SK-N-SH (cell line): ENCODE measurements around the gene LTB4R. TPM values are rescaled to one million over a fixed set of nuclear protein-coding genes. Genes with fewer than 3 reads are reported as not detected.

ENCODE experiments used
- CTCF ChIA-PET: fragments of 300-600, 350-600 bp; formaldehyde crosslinking; extraction: SDS; loops from one replicate; lab custom pipeline; 2021; lab: Yijun Ruan, JAX
- POLR2A ChIA-PET: fragments of 350-600 bp; sonication (Branson Sonifier 250); formaldehyde crosslinking; extraction: SDS; loops from one replicate; lab custom pipeline; 2020; ENCODE audit warnings: antibody characterized with exemption, inconsistent platforms; lab: Yijun Ruan, JAX
- DNase-seq: peaks from one replicate; pipeline ENCODE4 v3.0.0; 2012
- H2AFZ ChIP-seq: fragments of 200-600 bp; sonication (generic); 2 replicates; pipeline ENCODE4 v1.8.1; 2016; ENCODE audit warnings: antibody characterized with exemption, mild to moderate bottlenecking, low read depth
- H3F3A ChIP-seq: fragments of 200-600 bp; sonication (generic); replicated peaks from 2 replicates; pipeline ENCODE3; 2016; ENCODE audit warnings: antibody characterized with exemption, mild to moderate bottlenecking; ENCODE audit not compliant: insufficient read depth
- H3K27ac ChIP-seq, 2 experiments: fragments of 200-500 bp in 1 of 2; fragments of 200-600 bp in 1 of 2; sonication (Bioruptor generic) in 1 of 2; sonication (generic), shearing (Covaris generic) in 1 of 2; 2 replicates each; pipeline versions ENCODE4 v1.5.1 to v1.6.1; 2014 to 2016; ENCODE audit warnings: low read depth in 2 of 2, inconsistent platforms in 1 of 2, low read length in 1 of 2, mild to moderate bottlenecking in 1 of 2, mixed read lengths in 1 of 2
- H3K27me3 ChIP-seq: fragments of 200-600 bp; sonication (generic), shearing (Covaris generic); 2 replicates; pipeline ENCODE4 v1.6.1; 2016; ENCODE audit warnings: mixed run types; ENCODE audit not compliant: insufficient read depth
- H3K36me3 ChIP-seq, 2 experiments: fragments of 200-500 bp in 1 of 2; fragments of 200-600 bp in 1 of 2; sonication (Bioruptor generic) in 1 of 2; sonication (generic) in 1 of 2; replicated peaks in 1 of 2; 2 replicates each; pipeline versions ENCODE3 to v1.5.1; 2014 to 2016; ENCODE audit warnings: low read length in 1 of 2, mild to moderate bottlenecking in 1 of 2; ENCODE audit not compliant: insufficient read depth in 2 of 2, control insufficient read depth in 1 of 2
- H3K4me1 ChIP-seq, 2 experiments: fragments of 200-500 bp in 1 of 2; fragments of 200-600 bp in 1 of 2; sonication (Bioruptor generic) in 1 of 2; sonication (generic), shearing (Covaris generic) in 1 of 2; 2 replicates each; pipeline versions ENCODE4 v1.5.1 to v1.6.1; 2014 to 2016; ENCODE audit warnings: low read depth in 1 of 2, low read length in 1 of 2, mixed run types in 1 of 2; ENCODE audit not compliant: insufficient read depth in 2 of 2, control insufficient read depth in 1 of 2
- H3K4me2 ChIP-seq: fragments of 200-600 bp; sonication (generic), shearing (Covaris generic); 2 replicates; pipeline ENCODE4 v1.6.1; 2017; ENCODE audit warnings: mixed run types
- H3K4me3 ChIP-seq, 2 experiments: fragments of 200-500 bp in 1 of 2; fragments of 200-600 bp in 1 of 2; sonication (Bioruptor generic) in 1 of 2; sonication (generic), shearing (Covaris generic) in 1 of 2; 2 replicates each; pipeline versions ENCODE4 v1.5.1 to v1.8.1; 2014 to 2016; ENCODE audit warnings: low read depth in 2 of 2, inconsistent platforms in 1 of 2, low read length in 1 of 2, mild to moderate bottlenecking in 1 of 2, mixed read lengths in 1 of 2, moderate library complexity in 1 of 2
- H3K79me2 ChIP-seq: fragments of 200-600 bp; sonication (generic); 2 replicates; pipeline ENCODE4 v1.8.1; 2017; ENCODE audit warnings: mild to moderate bottlenecking; ENCODE audit not compliant: insufficient read depth
- H3K9ac ChIP-seq: fragments of 200-600 bp; sonication (generic); 2 replicates; pipeline ENCODE4 v1.6.1; 2017; ENCODE audit warnings: mixed run types
- H3K9me2 ChIP-seq: fragments of 200-600 bp; sonication (generic); 2 replicates; pipeline ENCODE4 v1.6.1; 2017; ENCODE audit warnings: mixed run types
- H3K9me3 ChIP-seq: fragments of 200-600 bp; sonication (generic); 2 replicates; pipeline ENCODE4 v1.6.1; 2017; ENCODE audit warnings: mixed run types, mild to moderate bottlenecking, moderate library complexity
- H4K20me1 ChIP-seq: fragments of 200-600 bp; sonication (generic); 2 replicates; pipeline ENCODE4 v1.6.1; 2017; ENCODE audit warnings: mild to moderate bottlenecking, mixed run types; ENCODE audit not compliant: insufficient read depth
- CHD2 ChIP-seq: fragments of 150-350 bp; IDR thresholded peaks from 2 replicates; pipeline ENCODE4 v1.6.1; 2018; ENCODE audit warnings: low read length; ENCODE audit not compliant: partially characterized antibody
- ELF1 ChIP-seq: IDR thresholded peaks from 2 replicates; pipeline ENCODE4 v1.4.0; 2012
- EZH2phosphoT487 ChIP-seq: fragments of 200-600 bp; sonication (generic); IDR thresholded peaks from 2 replicates; pipeline ENCODE4 v1.6.1; 2017; ENCODE audit warnings: low read depth, mixed run types, mild to moderate bottlenecking, antibody characterized with exemption, moderate library complexity, borderline replicate concordance
- FOSL2 ChIP-seq: IDR thresholded peaks from 2 replicates; pipeline ENCODE4 v1.4.0; 2012; ENCODE audit warnings: low read depth, mild to moderate bottlenecking, moderate library complexity, borderline replicate concordance
- FOXM1 ChIP-seq: IDR thresholded peaks from 2 replicates; pipeline ENCODE4 v1.4.0; 2012; ENCODE audit warnings: low read depth, mild to moderate bottlenecking
- GABPA ChIP-seq: IDR thresholded peaks from 2 replicates; pipeline ENCODE4 v1.4.0; 2012; ENCODE audit warnings: low read depth, mild to moderate bottlenecking
- GATA2 ChIP-seq: sonication (generic); formaldehyde crosslinking; IDR thresholded peaks from 2 replicates; pipeline ENCODE4 v1.5.0; 2020; ENCODE audit warnings: mild to moderate bottlenecking, missing genetic modification reagents
- MXI1 ChIP-seq: IDR thresholded peaks from 2 replicates; pipeline ENCODE4 v1.6.1; 2012; ENCODE audit warnings: mild to moderate bottlenecking, low read depth, low read length, improper control_type of control experiment
- NFIC ChIP-seq: IDR thresholded peaks from 2 replicates; pipeline ENCODE4 v1.4.0; 2012; ENCODE audit warnings: borderline replicate concordance
- NRF1 ChIP-seq: IDR thresholded peaks from 2 replicates; pipeline ENCODE4 v1.6.1; 2012; ENCODE audit warnings: low read depth, mild to moderate bottlenecking, low read length
- RFX5 ChIP-seq: IDR thresholded peaks from 2 replicates; pipeline ENCODE4 v1.6.1; 2012; ENCODE audit warnings: mild to moderate bottlenecking, improper control_type of control experiment, low read length
- TEAD4 ChIP-seq: IDR thresholded peaks from 2 replicates; pipeline ENCODE4 v1.4.0; 2012; ENCODE audit warnings: mild to moderate bottlenecking, borderline replicate concordance; ENCODE audit not compliant: insufficient read depth
- WGBS: methylation state at CpG from one replicate; pipeline ENCODE4 v1.1.6; 2017; ENCODE audit warnings: low lambda C conversion rate; 5-methylcytosine and 5-hydroxymethylcytosine counted together
- polyA plus RNA-seq, 3 experiments: library from polyadenylated mRNA; depleted of rRNA; stranded (reverse); fragments of >200 nt; gene quantifications; 2 replicates each; pipeline ENCODE4 v1.2.3, GENCODE V29; 2012
- TF ChIP-seq, protein P1 (sequence below): IDR thresholded peaks from 2 replicates; pipeline ENCODE4 v1.4.0; 2012; ENCODE audit warnings: low read depth, borderline replicate concordance
- TF ChIP-seq, protein P2 (sequence below): fragments of 200-600 bp; sonication (generic); IDR thresholded peaks from 2 replicates; pipeline ENCODE4 v1.6.1; 2017; ENCODE audit warnings: antibody characterized with exemption, mild to moderate bottlenecking, moderate library complexity
- TF ChIP-seq, protein P3 (sequence below): IDR thresholded peaks from 2 replicates; pipeline ENCODE4 v1.4.0; 2012; ENCODE audit warnings: low read depth
- TF ChIP-seq, protein P4 (sequence below): IDR thresholded peaks from 2 replicates; pipeline ENCODE4 v1.6.1; 2012; ENCODE audit warnings: mild to moderate bottlenecking, low read depth, low read length, moderate library complexity
- TF ChIP-seq, protein P5 (sequence below): IDR thresholded peaks from 2 replicates; pipeline ENCODE4; 2012

The LTB4R gene
- polyA plus RNA-seq, 1 of the 3 experiments (the other 2 are of a cell fraction) = 11.9 TPM

DNA sequence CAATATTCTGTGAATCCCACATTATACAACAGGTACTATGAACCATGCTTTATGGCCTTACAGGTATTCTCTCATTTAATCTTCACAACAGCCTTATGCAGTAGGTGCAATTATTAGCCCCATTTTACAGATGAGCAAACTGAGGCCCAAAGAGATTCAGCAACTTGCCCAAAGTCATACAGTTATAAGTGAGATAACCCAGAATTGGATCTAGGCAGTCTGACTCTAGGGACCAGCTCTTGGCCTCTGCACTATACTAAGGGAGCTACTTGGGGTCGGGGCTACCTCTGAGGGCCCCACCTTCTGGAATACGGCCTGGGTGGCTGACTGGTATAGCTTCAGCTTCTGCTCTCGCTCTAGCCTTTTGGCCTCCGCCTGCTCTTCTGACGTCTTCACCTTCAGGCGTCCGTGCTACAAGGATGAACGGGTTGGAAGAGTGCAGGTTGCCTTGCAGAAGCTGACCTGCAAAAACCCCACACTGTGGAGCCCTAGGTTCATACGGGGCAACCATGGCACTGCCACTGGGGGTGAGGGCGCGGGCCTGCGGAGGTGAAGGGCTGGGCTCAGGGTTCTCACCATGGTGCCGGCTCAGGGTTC is 40.7 kb upstream of the LTB4R start:
- H3K9me2 ChIP-seq = no peaks in the 10 kb centered on the region
- no peaks in the 10 kb centered on the region for H4K20me1 ChIP-seq
- H2AFZ ChIP-seq = peak overlapping the region; percentile 96; the same call in 1 of the 2 replicates
- H3K36me3 ChIP-seq = peaks cover 0 to 28% of the 10 kb centered on the region in 2 experiments
- H3K9ac ChIP-seq = peak overlapping the region; percentile 97
- H3K4me3 ChIP-seq = peak overlapping the region; percentile 82 to 83
- no peaks in the 10 kb centered on the region for H3K27me3 ChIP-seq
- ChIA-PET CTCF (interaction anchor here (0.9 to 4.9 kb wide), 14 partner anchors 9 to 63 kb away, joined by 3 to 37 read pairs (median 4); partner anchors contain the start of genes CIDEB and TINF2), POLR2A (interaction anchor here (0.7 to 1.7 kb wide), 11 partner anchors 9 to 157 kb away, joined by 3 to 23 read pairs (median 5); partner anchors contain the start of genes DHRS1, MDP1, NOP9 and TINF2)
- no peaks in the 10 kb centered on the region for H3K9me3 ChIP-seq
- H3K4me1 ChIP-seq = peaks cover 6 to 10% of the 10 kb centered on the region in 2 experiments; a peak in 2 of 4 replicates
- H3K4me2 ChIP-seq = peak overlapping the region; percentile 88
- no peaks in the 10 kb centered on the region for H3F3A ChIP-seq
- WGBS = 20% methylated on average over 11 of the region's 13 CpGs
- no peak for DNase-seq
- TF ChIP-seq GATA2 (CRISPR knock-in tag) (no peak), NFIC (no peak), FOSL2 (no peak)
- TF ChIP-seq, protein P1, sequence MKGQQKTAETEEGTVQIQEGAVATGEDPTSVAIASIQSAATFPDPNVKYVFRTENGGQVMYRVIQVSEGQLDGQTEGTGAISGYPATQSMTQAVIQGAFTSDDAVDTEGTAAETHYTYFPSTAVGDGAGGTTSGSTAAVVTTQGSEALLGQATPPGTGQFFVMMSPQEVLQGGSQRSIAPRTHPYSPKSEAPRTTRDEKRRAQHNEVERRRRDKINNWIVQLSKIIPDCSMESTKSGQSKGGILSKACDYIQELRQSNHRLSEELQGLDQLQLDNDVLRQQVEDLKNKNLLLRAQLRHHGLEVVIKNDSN = no peak
- TF ChIP-seq, protein P2, sequence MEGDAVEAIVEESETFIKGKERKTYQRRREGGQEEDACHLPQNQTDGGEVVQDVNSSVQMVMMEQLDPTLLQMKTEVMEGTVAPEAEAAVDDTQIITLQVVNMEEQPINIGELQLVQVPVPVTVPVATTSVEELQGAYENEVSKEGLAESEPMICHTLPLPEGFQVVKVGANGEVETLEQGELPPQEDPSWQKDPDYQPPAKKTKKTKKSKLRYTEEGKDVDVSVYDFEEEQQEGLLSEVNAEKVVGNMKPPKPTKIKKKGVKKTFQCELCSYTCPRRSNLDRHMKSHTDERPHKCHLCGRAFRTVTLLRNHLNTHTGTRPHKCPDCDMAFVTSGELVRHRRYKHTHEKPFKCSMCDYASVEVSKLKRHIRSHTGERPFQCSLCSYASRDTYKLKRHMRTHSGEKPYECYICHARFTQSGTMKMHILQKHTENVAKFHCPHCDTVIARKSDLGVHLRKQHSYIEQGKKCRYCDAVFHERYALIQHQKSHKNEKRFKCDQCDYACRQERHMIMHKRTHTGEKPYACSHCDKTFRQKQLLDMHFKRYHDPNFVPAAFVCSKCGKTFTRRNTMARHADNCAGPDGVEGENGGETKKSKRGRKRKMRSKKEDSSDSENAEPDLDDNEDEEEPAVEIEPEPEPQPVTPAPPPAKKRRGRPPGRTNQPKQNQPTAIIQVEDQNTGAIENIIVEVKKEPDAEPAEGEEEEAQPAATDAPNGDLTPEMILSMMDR = no peak
- H3K79me2 ChIP-seq = no peaks in the 10 kb centered on the region; the same call in 1 of the 2 replicates
- H3K27ac ChIP-seq = peak overlapping the region; percentile 87 to 95

DNA sequence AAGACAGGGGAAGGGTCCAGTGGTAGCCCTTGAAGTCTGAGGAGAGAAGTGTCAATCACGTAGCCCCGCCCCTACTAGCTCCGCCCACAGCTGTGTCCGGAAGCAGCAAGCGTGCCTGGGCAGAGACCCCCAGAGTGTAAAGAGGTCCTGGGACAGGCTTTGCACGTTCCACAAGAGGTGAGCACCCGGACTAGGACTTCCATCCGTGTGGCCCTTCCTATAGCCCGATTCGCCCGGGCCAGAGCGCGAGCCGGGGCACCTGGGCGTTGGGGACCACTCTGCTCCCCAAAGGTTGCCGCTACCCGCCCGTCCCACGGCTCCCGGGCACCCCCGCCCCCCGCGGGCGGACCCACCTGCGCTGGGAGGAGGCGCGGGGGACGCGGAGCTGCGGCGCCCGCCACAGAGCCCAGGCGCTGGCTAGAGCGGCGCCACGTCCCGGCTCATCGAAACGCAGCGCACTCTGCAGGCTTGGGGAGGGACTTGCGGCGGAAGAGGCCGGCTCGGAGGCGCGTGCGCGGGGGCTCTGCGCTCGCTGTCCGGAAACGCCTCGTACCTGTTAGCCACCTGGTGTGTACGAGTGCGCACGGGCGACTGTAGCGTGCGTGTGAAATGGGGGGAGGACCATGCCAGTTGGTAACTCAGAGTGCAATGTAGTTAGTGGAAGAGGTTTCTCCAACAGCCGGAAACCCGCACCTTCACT is 40.0 kb upstream of the LTB4R start, which contains the start of gene RABGGTA:
RABGGTA (minus strand) TSS at position 464 of the 700 bp plus-strand sequence. CDS start 482 bp downstream, outside the sequence.
- H3K27me3 ChIP-seq = no peaks in the 10 kb centered on the region
- peak within 1 kb of the TSS; percentile 96 for H2AFZ ChIP-seq
- peak within 1 kb of the TSS; percentile 82 to 83 for H3K4me3 ChIP-seq
- ChIA-PET POLR2A (interaction anchor here (0.7 to 1.7 kb wide), 13 partner anchors 9 to 157 kb away, joined by 3 to 23 read pairs (median 4); partner anchors contain the start of genes CHMP4A, DHRS1, MDP1 and NOP9), CTCF (interaction anchor here (0.5 to 4.9 kb wide), 14 partner anchors 8 to 57 kb away, joined by 3 to 37 read pairs (median 4); partner anchors contain the start of genes CIDEB and TINF2)
- H3K9me3 ChIP-seq = no peaks in the 10 kb centered on the region
- H3K79me2 ChIP-seq = no peaks in the 10 kb centered on the region; the same call in 1 of the 2 replicates
- H3K9ac ChIP-seq = peak within 1 kb of the TSS; percentile 97
- 4% methylated on average over 13 of the region's 61 CpGs for WGBS
- no peaks in the 10 kb centered on the region for H3K9me2 ChIP-seq
- peak within 1 kb of the TSS; percentile 87 to 95 for H3K27ac ChIP-seq
- peaks cover 6 to 10% of the 10 kb centered on the region in 2 experiments; a peak in 2 of 4 replicates for H3K4me1 ChIP-seq
- DNase-seq = peak; percentile 97
- peak within 1 kb of the TSS; percentile 88 for H3K4me2 ChIP-seq
- H4K20me1 ChIP-seq = no peaks in the 10 kb centered on the region
- peaks cover 0 to 22% of the 10 kb centered on the region in 2 experiments for H3K36me3 ChIP-seq
- no peaks in the 10 kb centered on the region for H3F3A ChIP-seq
- TF ChIP-seq NRF1 (peak; percentile 90), GABPA (peak; percentile 68), NFIC (no peak), CHD2 (peak; percentile 81), TEAD4 (no peak), ELF1 (peak; percentile 59), FOXM1 (no peak), MXI1 (peak; percentile 85; the same call in 1 of the 2 replicates), RFX5 (peak; percentile 55; the same call in 1 of the 2 replicates), EZH2phosphoT487 (no peak)
- TF ChIP-seq, protein P3, sequence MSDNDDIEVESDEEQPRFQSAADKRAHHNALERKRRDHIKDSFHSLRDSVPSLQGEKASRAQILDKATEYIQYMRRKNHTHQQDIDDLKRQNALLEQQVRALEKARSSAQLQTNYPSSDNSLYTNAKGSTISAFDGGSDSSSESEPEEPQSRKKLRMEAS = peak; percentile 84
- TF ChIP-seq, protein P4, sequence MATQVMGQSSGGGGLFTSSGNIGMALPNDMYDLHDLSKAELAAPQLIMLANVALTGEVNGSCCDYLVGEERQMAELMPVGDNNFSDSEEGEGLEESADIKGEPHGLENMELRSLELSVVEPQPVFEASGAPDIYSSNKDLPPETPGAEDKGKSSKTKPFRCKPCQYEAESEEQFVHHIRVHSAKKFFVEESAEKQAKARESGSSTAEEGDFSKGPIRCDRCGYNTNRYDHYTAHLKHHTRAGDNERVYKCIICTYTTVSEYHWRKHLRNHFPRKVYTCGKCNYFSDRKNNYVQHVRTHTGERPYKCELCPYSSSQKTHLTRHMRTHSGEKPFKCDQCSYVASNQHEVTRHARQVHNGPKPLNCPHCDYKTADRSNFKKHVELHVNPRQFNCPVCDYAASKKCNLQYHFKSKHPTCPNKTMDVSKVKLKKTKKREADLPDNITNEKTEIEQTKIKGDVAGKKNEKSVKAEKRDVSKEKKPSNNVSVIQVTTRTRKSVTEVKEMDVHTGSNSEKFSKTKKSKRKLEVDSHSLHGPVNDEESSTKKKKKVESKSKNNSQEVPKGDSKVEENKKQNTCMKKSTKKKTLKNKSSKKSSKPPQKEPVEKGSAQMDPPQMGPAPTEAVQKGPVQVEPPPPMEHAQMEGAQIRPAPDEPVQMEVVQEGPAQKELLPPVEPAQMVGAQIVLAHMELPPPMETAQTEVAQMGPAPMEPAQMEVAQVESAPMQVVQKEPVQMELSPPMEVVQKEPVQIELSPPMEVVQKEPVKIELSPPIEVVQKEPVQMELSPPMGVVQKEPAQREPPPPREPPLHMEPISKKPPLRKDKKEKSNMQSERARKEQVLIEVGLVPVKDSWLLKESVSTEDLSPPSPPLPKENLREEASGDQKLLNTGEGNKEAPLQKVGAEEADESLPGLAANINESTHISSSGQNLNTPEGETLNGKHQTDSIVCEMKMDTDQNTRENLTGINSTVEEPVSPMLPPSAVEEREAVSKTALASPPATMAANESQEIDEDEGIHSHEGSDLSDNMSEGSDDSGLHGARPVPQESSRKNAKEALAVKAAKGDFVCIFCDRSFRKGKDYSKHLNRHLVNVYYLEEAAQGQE = 0 out of 2 replicates have a peak, but pooled peaks have one; percentile 44
- TF ChIP-seq, protein P5, sequence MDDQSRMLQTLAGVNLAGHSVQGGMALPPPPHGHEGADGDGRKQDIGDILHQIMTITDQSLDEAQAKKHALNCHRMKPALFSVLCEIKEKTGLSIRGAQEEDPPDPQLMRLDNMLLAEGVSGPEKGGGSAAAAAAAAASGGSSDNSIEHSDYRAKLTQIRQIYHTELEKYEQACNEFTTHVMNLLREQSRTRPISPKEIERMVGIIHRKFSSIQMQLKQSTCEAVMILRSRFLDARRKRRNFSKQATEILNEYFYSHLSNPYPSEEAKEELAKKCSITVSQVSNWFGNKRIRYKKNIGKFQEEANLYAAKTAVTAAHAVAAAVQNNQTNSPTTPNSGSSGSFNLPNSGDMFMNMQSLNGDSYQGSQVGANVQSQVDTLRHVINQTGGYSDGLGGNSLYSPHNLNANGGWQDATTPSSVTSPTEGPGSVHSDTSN = peak; percentile 94
